ENCODE measurements around the gene FAM222A.

DNA sequence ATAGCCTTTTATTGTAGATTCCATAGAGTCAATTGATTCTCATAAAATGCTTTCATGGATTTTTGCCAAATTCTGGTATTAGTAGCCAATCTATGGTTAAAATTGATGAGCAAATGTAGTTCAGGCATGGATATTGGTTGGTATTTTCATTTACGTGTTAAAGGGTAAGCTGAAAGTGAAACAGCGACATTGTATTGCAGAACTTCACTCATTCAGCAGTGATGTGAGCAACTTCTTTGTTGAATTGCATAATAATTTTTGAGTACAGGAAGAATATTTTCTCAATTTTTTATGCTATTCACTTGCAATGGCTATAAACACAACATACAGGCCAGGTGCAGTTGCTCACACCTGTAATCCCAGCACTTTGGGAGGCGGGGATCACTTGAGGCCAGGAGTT lies 24.2 kb upstream of the FAM222A start:
- TF ChIP-seq RAD21 (conservative IDR thresholded peaks at IDR 0.05) (no peak), TAF1 (IDR thresholded peaks at IDR 0.05; ENCODE audit: low read depth) (no peak), POLR2AphosphoS5 (IDR thresholded peaks at IDR 0.05) (no peak), EZH2 (IDR thresholded peaks at IDR 0.05; ENCODE audit: borderline replicate concordance, insufficient read depth, low read length, poor library complexity, severe bottlenecking) (no peak), SMC3 (conservative IDR thresholded peaks at IDR 0.05; ENCODE audit: poor library complexity) (no peak)
- TF ChIP-seq, protein P1, sequence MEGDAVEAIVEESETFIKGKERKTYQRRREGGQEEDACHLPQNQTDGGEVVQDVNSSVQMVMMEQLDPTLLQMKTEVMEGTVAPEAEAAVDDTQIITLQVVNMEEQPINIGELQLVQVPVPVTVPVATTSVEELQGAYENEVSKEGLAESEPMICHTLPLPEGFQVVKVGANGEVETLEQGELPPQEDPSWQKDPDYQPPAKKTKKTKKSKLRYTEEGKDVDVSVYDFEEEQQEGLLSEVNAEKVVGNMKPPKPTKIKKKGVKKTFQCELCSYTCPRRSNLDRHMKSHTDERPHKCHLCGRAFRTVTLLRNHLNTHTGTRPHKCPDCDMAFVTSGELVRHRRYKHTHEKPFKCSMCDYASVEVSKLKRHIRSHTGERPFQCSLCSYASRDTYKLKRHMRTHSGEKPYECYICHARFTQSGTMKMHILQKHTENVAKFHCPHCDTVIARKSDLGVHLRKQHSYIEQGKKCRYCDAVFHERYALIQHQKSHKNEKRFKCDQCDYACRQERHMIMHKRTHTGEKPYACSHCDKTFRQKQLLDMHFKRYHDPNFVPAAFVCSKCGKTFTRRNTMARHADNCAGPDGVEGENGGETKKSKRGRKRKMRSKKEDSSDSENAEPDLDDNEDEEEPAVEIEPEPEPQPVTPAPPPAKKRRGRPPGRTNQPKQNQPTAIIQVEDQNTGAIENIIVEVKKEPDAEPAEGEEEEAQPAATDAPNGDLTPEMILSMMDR (IDR thresholded peaks at IDR 0.05; ENCODE audit: poor library complexity, severe bottlenecking): no peak
- TF ChIP-seq, protein P2, sequence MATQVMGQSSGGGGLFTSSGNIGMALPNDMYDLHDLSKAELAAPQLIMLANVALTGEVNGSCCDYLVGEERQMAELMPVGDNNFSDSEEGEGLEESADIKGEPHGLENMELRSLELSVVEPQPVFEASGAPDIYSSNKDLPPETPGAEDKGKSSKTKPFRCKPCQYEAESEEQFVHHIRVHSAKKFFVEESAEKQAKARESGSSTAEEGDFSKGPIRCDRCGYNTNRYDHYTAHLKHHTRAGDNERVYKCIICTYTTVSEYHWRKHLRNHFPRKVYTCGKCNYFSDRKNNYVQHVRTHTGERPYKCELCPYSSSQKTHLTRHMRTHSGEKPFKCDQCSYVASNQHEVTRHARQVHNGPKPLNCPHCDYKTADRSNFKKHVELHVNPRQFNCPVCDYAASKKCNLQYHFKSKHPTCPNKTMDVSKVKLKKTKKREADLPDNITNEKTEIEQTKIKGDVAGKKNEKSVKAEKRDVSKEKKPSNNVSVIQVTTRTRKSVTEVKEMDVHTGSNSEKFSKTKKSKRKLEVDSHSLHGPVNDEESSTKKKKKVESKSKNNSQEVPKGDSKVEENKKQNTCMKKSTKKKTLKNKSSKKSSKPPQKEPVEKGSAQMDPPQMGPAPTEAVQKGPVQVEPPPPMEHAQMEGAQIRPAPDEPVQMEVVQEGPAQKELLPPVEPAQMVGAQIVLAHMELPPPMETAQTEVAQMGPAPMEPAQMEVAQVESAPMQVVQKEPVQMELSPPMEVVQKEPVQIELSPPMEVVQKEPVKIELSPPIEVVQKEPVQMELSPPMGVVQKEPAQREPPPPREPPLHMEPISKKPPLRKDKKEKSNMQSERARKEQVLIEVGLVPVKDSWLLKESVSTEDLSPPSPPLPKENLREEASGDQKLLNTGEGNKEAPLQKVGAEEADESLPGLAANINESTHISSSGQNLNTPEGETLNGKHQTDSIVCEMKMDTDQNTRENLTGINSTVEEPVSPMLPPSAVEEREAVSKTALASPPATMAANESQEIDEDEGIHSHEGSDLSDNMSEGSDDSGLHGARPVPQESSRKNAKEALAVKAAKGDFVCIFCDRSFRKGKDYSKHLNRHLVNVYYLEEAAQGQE (IDR thresholded peaks at IDR 0.05; ENCODE audit: borderline replicate concordance): no peak

All from neural cell (in vitro differentiated cells).